Measurements from ENCODE around the gene CDH18.

The CDH18 gene

GRCh38 chr5:20028506-20028905 is 40.5 kb upstream of the CDH18 start:
- TF ChIP-seq CTCF (IDR thresholded peaks at IDR 0.05; ENCODE audit: borderline replicate concordance, control extremely low read depth, extremely low read depth, insufficient read depth, missing control alignments): no peak
- in situ Hi-C loops (cut with MboI; ENCODE audit: low sequenced_read_pairs, unreplicated experiment): no loop called here
- no peak for DNase-seq (ENCODE audit: low spot score)

DNA sequence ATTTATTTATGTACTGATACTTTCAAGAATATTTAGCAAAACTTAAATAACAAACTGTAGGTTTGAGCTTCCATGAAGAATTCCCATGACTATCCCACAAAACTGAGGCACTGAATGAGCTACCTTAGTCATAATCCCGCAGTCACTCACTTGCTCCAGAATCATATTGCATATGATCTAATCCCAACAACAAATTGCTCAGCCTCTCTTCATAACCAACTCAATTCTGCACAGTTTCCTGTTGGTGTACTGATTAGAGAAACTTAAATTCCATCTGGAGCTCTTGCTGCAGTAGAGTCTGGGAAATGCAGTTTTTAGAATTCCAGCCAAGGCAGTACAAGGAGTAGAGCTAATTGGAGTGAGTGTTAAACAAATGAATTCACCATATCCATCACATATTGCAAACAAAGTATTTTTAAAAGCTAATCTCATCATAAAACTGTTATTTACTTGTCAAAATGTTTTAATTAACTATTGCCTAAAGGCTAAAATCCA is 35.7 kb upstream of the CDH18 start:
- in situ Hi-C loops (cut with MboI; ENCODE audit: low sequenced_read_pairs, unreplicated experiment): no loop called here
- TF ChIP-seq CTCF (IDR thresholded peaks at IDR 0.05; ENCODE audit: borderline replicate concordance, control extremely low read depth, extremely low read depth, insufficient read depth, missing control alignments): no peak
- no peak for DNase-seq (ENCODE audit: low spot score)

DNA sequence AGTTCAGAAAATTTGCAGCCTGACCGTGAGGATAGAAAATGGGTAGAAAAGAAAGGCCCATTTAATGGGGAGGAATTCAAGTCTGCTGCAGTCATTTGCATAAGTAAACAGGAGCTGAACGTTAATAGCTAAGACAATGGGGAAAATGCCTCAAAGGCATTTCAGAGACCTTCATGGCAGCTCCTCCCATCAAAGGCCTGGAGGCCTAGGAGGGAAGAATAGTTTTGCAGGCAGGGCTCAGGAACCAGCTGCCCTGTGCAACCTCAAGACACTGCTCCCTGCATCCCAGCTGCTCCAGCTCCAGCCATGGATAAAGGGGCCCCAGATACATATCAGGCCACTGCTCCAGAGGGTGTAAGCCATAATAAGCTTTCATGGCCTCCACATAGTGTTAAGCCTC is 32.2 kb upstream of the CDH18 start:
- no peak for DNase-seq (ENCODE audit: low spot score)
- in situ Hi-C loops (cut with MboI; ENCODE audit: low sequenced_read_pairs, unreplicated experiment): no loop called here
- no peak for TF ChIP-seq CTCF (IDR thresholded peaks at IDR 0.05; ENCODE audit: borderline replicate concordance, control extremely low read depth, extremely low read depth, insufficient read depth, missing control alignments)

GRCh38 chr5:20017021-20017420 is 29.0 kb upstream of the CDH18 start:
- no peak for TF ChIP-seq CTCF (IDR thresholded peaks at IDR 0.05; ENCODE audit: borderline replicate concordance, control extremely low read depth, extremely low read depth, insufficient read depth, missing control alignments)
- DNase-seq (ENCODE audit: low spot score): no peak
- in situ Hi-C loops (cut with MboI; ENCODE audit: low sequenced_read_pairs, unreplicated experiment): no loop called here

DNA sequence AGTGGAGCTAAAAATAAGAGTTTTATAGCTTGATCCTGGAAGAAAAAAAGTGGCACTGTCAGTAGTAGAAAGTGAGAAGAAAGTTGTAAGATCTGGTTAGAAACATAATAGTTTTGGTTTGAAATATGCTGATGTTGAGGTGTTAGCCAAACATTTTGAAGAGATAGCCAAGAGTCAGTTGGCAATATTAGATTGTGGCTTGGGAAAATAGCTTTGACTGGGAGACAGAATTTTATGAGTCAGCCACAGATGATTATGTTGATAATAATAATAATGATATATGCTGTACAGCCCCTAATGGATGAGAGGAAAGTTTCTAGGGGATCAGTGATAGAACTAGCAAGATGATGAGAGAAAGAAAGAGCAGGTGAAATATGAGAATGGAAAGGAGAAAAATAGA is 12.4 kb upstream of the CDH18 start:
- in situ Hi-C loops (cut with MboI; ENCODE audit: low sequenced_read_pairs, unreplicated experiment): no loop called here

GRCh38 chr5:19988457-19988856 is 457 bp upstream of the CDH18 start:
- no peak for TF ChIP-seq CTCF (IDR thresholded peaks at IDR 0.05; ENCODE audit: borderline replicate concordance, control extremely low read depth, extremely low read depth, insufficient read depth, missing control alignments)
- no peak for DNase-seq (ENCODE audit: low spot score)
- in situ Hi-C loops (cut with MboI; ENCODE audit: low sequenced_read_pairs, unreplicated experiment): no loop called here

More for the DNA sequence above, 12.4 kb upstream of the CDH18 start:
- DNase-seq (ENCODE audit: low spot score): no peak
- TF ChIP-seq CTCF (IDR thresholded peaks at IDR 0.05; ENCODE audit: borderline replicate concordance, control extremely low read depth, extremely low read depth, insufficient read depth, missing control alignments): no peak

DNA sequence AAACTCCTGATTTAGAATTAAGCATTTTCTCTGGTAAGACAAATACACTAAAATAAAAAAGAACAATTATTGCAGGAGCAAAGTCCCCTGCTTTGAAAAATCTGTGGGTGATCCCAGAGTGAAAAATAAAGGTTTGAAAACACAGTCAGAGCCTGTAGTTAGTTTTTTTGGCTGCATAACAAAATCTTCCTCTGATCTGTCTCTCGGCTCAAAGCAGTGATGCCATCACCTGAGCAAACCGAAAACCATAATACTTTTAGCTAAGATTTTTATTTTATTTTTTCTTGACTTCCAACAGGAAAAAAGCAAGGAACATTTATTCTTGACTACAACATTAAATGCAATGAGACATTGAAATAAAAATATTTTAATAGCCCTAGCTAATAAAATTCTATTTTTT is 1.2 kb downstream of the CDH18 start:
- DNase-seq (ENCODE audit: low spot score): no peak
- in situ Hi-C loops (cut with MboI; ENCODE audit: low sequenced_read_pairs, unreplicated experiment): no loop called here
- no peak for TF ChIP-seq CTCF (IDR thresholded peaks at IDR 0.05; ENCODE audit: borderline replicate concordance, control extremely low read depth, extremely low read depth, insufficient read depth, missing control alignments)
